Duodenal mucosa (tissue), 2 donors: ENCODE measurements around the gene CCDC97.
"Not testable (repeated sequence)": the region's sequence is repeated elsewhere in the genome, so short reads cannot be mapped to it uniquely, and the experiment has no call there.

Experiments
- H3K27ac ChIP-seq: one replicate; pipeline ENCODE4 v1.7.0; 2013; ENCODE audit warnings: low read depth, low read length
- H3K27me3 ChIP-seq, 2 donors: one replicate each; pipeline ENCODE4 v1.7.0; 2013; ENCODE audit warnings: low read length in 2 of 2, control low read depth in 1 of 2; ENCODE audit not compliant: insufficient read depth in 2 of 2, control insufficient read depth in 1 of 2
- H3K36me3 ChIP-seq, 2 donors: one replicate each; pipeline ENCODE4 v1.7.0; 2013; ENCODE audit warnings: low read length in 2 of 2, control low read depth in 1 of 2; ENCODE audit not compliant: insufficient read depth in 2 of 2, control insufficient read depth in 1 of 2
- H3K4me1 ChIP-seq, 2 donors: one replicate each; pipeline ENCODE4 v1.7.0; 2013; ENCODE audit warnings: low read length in 2 of 2, control low read depth in 1 of 2; ENCODE audit not compliant: insufficient read depth in 2 of 2, control insufficient read depth in 1 of 2
- H3K4me3 ChIP-seq, 2 donors: one replicate each; pipeline ENCODE4 v1.7.0; 2013; ENCODE audit warnings: low read length in 2 of 2, low read depth in 1 of 2
- H3K9ac ChIP-seq, 2 donors: one replicate each; pipeline ENCODE4 v1.7.0; 2013; ENCODE audit warnings: low read length in 2 of 2, low read depth in 1 of 2
- H3K9me3 ChIP-seq, 2 donors: one replicate each; pipeline ENCODE4 v1.7.0; 2013; ENCODE audit warnings: low read length in 2 of 2, control low read depth in 1 of 2; ENCODE audit not compliant: control insufficient read depth in 1 of 2

The CCDC97 gene

GRCh38 chr19:41371119-41371518 lies 61.1 kb downstream of the CCDC97 start:
- H3K27me3 ChIP-seq, H3K36me3 ChIP-seq, H3K9me3 ChIP-seq, H3K9ac ChIP-seq, H3K27ac ChIP-seq, H3K4me3 ChIP-seq, H3K4me1 ChIP-seq: not testable (repeated sequence)

- H3K27me3 ChIP-seq: no peaks in the 10 kb centered on the region
- no peak overlapping the region for H3K27ac ChIP-seq
- no peak overlapping the region for H3K4me3 ChIP-seq
- H3K9ac ChIP-seq: no peak overlapping the region
- no peaks in the 10 kb centered on the region for H3K9me3 ChIP-seq
- peaks cover 5 to 10% of the 10 kb centered on the region in 2 donors for H3K4me1 ChIP-seq
- H3K36me3 ChIP-seq: no peaks in the 10 kb centered on the region
Observed at GRCh38 chr19:41371541-41371940, 61.6 kb downstream of the CCDC97 start.

- Histone ChIP-seq H3K27ac (no peak overlapping the region), H3K4me1 (peaks cover 5 to 15% of the 10 kb centered on the region in 2 donors), H3K4me3 (no peak overlapping the region), H3K36me3 (no peaks in the 10 kb centered on the region), H3K9me3 (no peaks in the 10 kb centered on the region), H3K27me3 (no peaks in the 10 kb centered on the region), H3K9ac (no peak overlapping the region)
Observed at GRCh38 chr19:41372501-41372900, 62.5 kb downstream of the CCDC97 start.

- H3K9me3 ChIP-seq: no peaks in the 10 kb centered on the region
- H3K27ac ChIP-seq: no peak overlapping the region
- H3K4me1 ChIP-seq: peaks cover 5 to 9% of the 10 kb centered on the region in 2 donors
- no peaks in the 10 kb centered on the region for H3K27me3 ChIP-seq
- no peak overlapping the region for H3K9ac ChIP-seq
- H3K36me3 ChIP-seq: no peaks in the 10 kb centered on the region
- no peak overlapping the region for H3K4me3 ChIP-seq
Observed at GRCh38 chr19:41373993-41374392, 64.0 kb downstream of the CCDC97 start.
